Measurements from ENCODE around the gene BUB1B. TPM values are rescaled to one million over a fixed set of nuclear protein-coding genes. Genes with fewer than 3 reads are reported as not detected.
"Not testable (repeated sequence)": the region's sequence is repeated elsewhere in the genome, so short reads cannot be mapped to it uniquely, and the experiment has no call there.

The BUB1B gene
- total RNA-seq, 1 donor from 2014 or later = not detected

DNA sequence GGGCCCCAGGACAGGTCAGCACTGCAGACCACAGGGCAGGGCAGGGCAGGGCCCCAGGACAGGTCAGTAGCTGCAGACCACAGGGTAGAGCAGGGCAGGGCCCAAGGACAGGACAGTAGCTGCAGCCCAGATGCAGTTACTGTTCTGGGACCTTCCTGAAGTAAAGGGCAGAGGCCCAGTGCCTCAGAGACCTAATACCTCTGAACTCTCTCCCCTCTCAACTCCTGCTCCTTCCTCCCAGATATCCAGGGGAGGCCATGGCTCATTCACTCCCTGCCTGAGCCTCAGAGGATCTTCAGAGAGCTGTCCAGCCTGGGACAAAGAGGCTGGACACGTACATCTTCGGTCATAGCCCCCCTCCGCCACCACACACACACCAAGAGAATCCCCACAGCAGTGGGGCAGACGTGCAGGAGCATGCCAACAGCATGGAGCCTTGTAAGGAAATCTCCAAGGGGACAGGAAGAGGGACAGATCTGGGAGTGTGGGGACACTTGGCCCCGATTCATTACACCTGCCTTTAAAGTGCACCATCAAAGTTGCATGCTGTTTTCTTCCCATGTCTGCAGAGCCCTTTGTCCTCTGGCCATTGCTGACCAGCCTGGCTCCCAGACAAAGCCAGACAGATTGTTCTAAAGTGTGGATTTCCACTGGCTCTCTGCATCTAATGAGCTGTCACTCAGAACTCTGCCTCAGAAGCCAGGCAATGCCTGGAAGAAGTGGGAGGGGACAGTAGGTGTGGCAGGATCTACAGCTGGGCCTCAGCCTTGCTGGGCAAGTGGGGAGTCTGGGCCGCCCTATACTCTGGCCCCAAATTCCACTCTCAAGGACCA lies 24.2 kb upstream of the BUB1B start:
- no peak for TF ChIP-seq CTCF (IDR thresholded peaks at IDR 0.05)
- Histone ChIP-seq H3K4me1 (no peaks in the 10 kb centered on the region), H3K27me3 (no peaks in the 10 kb centered on the region), H3K27ac (no peak overlapping the region), H3K4me3 (no peak overlapping the region), H3K9me3 (no peaks in the 10 kb centered on the region), H3K36me3 (no peaks in the 10 kb centered on the region)
- intact Hi-C loops (cut with DNase I) = no loop called here
- peak in 1 of 2 donors; percentile 47 for DNase-seq (ENCODE audit: low spot score in 2 of 2)

DNA sequence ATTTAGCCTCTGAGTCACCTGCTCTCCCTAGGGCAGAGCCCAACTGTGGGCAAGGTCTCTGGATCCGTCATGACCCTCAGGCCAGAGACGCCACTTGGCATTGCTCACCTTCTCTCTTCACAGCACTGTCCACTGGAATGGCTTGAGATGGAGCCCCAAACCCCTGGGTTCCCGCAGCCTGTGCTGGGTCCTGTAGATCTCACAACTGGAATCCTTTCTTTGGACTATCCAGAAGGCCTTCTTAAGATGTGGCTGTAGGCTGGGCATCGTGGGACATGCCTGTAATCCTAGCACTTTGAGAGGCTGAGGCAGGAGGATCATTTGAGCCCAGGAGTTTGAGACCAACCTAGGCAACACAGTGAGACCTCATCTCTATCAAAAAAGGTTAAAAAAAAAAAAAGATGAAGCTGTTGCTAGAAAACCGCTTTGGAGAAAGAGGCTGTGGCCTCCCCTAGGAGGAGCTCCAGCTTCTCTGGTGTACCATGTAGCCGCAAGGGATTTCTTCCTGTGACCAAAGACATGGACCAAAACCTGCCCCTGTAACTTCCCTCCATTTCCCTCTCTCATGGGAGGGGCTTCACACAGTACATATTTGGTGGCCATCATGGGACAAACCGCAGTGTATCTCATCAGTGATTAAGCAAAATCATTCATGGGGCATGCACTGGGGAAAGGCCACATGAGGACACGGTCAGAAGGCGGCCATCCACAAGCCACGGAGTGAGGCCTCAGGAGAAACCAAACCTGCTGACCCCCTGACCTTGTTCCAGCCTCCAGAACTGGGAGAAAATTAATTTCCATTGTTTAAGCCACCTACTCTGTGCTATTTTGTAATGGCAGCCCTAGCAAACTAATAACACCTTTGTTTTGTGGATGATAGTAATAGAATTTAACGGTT lies 23.3 kb upstream of the BUB1B start:
- no peak overlapping the region for H3K27ac ChIP-seq
- H3K36me3 ChIP-seq = no peaks in the 10 kb centered on the region
- H3K27me3 ChIP-seq = no peaks in the 10 kb centered on the region
- H3K4me3 ChIP-seq = no peak overlapping the region
- no peaks in the 10 kb centered on the region for H3K4me1 ChIP-seq
- no peaks in the 10 kb centered on the region for H3K9me3 ChIP-seq
- DNase-seq (ENCODE audit: low spot score in 2 of 2) = peak in 1 of 2 donors; percentile 33
- no peak for TF ChIP-seq CTCF (IDR thresholded peaks at IDR 0.05)
- intact Hi-C loops (cut with DNase I) = no loop called here

DNA sequence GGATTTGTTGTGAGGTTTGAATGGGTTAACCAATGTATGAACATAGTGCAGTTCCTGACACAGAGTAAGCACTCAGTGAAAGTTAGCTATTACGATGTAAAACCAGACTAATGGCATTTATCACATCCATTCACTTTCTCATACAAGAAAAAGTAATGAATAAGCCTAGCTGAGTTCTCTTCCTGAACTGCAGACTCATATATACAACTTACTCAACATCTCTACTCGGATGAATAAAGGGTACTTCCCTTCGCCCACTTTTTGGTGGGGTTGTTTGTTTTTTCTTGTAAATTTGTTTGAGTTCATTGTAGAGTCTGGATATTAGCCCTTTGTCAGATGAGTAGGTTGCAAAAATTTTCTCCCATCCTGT lies 22.7 kb upstream of the BUB1B start:
- H3K4me3 ChIP-seq; DNase-seq (ENCODE audit: low spot score in 2 of 2); H3K27ac ChIP-seq; H3K4me1 ChIP-seq; H3K9me3 ChIP-seq; H3K27me3 ChIP-seq; H3K36me3 ChIP-seq; intact Hi-C loops (cut with DNase I): not testable (repeated sequence)

GRCh38 chr15:40142428-40142827 lies 18.4 kb upstream of the BUB1B start:
- DNase-seq (ENCODE audit: low spot score in 2 of 2) = no peak
- no peak for TF ChIP-seq CTCF (IDR thresholded peaks at IDR 0.05)

GRCh38 chr15:40146037-40146436 lies 14.8 kb upstream of the BUB1B start:
- Histone ChIP-seq H3K27me3 (no peaks in the 10 kb centered on the region), H3K9me3 (no peaks in the 10 kb centered on the region), H3K27ac (no peak overlapping the region), H3K4me3 (no peak overlapping the region), H3K4me1 (no peaks in the 10 kb centered on the region), H3K36me3 (no peaks in the 10 kb centered on the region)
- no peak for DNase-seq (ENCODE audit: low spot score in 2 of 2)
- intact Hi-C loops (cut with DNase I) = no loop called here
- TF ChIP-seq CTCF (IDR thresholded peaks at IDR 0.05) = no peak

More at GRCh38 chr15:40142428-40142827, 18.4 kb upstream of the BUB1B start:
- intact Hi-C loops (cut with DNase I) = no loop called here
- no peak overlapping the region for H3K27ac ChIP-seq
- no peaks in the 10 kb centered on the region for H3K4me1 ChIP-seq
- no peaks in the 10 kb centered on the region for H3K36me3 ChIP-seq
- no peak overlapping the region for H3K4me3 ChIP-seq
- no peaks in the 10 kb centered on the region for H3K27me3 ChIP-seq
- H3K9me3 ChIP-seq = no peaks in the 10 kb centered on the region

DNA sequence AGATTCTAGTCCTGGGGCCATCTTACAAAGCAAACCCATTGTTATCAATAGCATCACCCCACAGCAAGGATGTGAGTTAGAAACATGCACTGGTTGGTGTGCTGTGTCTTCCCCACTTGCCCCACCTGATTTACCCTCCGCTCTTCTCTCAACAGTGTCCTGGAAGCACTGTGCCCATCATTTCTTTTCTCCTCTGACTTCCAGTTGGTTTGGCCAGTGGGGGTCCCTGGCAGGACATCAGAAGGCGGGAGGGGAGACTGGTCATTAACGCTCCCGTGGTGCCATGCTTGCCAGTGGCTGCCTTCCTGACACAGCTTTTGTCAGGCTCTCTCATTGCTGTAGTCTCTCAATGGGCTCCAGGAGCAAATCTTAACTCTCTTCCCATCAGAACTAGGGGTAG lies 11.5 kb upstream of the BUB1B start:
- Histone ChIP-seq H3K9me3 (no peaks in the 10 kb centered on the region), H3K36me3 (no peaks in the 10 kb centered on the region), H3K4me1 (no peaks in the 10 kb centered on the region), H3K27ac (no peak overlapping the region), H3K27me3 (no peaks in the 10 kb centered on the region), H3K4me3 (no peak overlapping the region)
- intact Hi-C loops (cut with DNase I) = no loop called here
- TF ChIP-seq CTCF (IDR thresholded peaks at IDR 0.05) = no peak
- DNase-seq (ENCODE audit: low spot score in 2 of 2) = no peak

Measured in ascending aorta (tissue), 2 donors.